Stimulated activated naive CD8-positive, alpha-beta T cell treated with anti-CD3 and anti-CD28 coated beads, Interleukin-15, amount 100 ng/mL, for 72 hours (primary cell): ENCODE measurements around the gene CDH24.

Source experiments
- ATAC-seq: fragments of 150-1000 bp; cut with Tn5 transposase; 2 replicates; pipeline ENCODE4 v1.10.0; 2021; ENCODE audit warnings: mild to moderate bottlenecking, moderate library complexity
- DNase-seq, 2 donors: peaks; one replicate each; pipeline ENCODE4 v3.0.0; 2021 to 2022
- H3K27ac Mint-ChIP-seq, 2 donors: one replicate each; pipeline ENCODE4 v1.8.0; 2022; ENCODE audit warnings: mild to moderate bottlenecking in 2 of 2, mixed read lengths in 2 of 2, moderate library complexity in 2 of 2
- H3K27me3 Mint-ChIP-seq: one replicate; pipeline ENCODE4 v1.8.0; 2022; ENCODE audit warnings: mixed read lengths
- H3K4me1 Mint-ChIP-seq: one replicate; pipeline ENCODE4 v1.8.0; 2022; ENCODE audit warnings: mild to moderate bottlenecking, mixed read lengths
- H3K4me3 Mint-ChIP-seq, 2 donors: one replicate each; pipeline ENCODE4 v1.8.0; 2022; ENCODE audit warnings: mild to moderate bottlenecking in 2 of 2, mixed read lengths in 2 of 2, moderate library complexity in 1 of 2
- H3K9me3 Mint-ChIP-seq, 2 donors: one replicate each; pipeline ENCODE4 v1.8.0; 2022; ENCODE audit warnings: mixed read lengths in 2 of 2

Gene CDH24

GRCh38 chr14:23045419-23046357 lies 11.6 kb downstream of the CDH24 start:
- ATAC-seq (no peak), DNase-seq (no peak)
- Mint-ChIP-seq H3K4me3 (no peak overlapping the region), H3K9me3 (no peaks in the 10 kb centered on the region), H3K27ac (no peak overlapping the region), H3K27me3 (no peaks in the 10 kb centered on the region), H3K4me1 (no peaks in the 10 kb centered on the region)

- H3K27ac Mint-ChIP-seq: no peak overlapping the region
- H3K9me3 Mint-ChIP-seq: no peaks in the 10 kb centered on the region
- no peaks in the 10 kb centered on the region for H3K27me3 Mint-ChIP-seq
- DNase-seq (no peak), ATAC-seq (no peak)
- H3K4me1 Mint-ChIP-seq: no peaks in the 10 kb centered on the region
- H3K4me3 Mint-ChIP-seq: no peak overlapping the region
These were observed 12.5 kb downstream of the CDH24 start for GRCh38 chr14:23044840-23045239.

GRCh38 chr14:23043754-23044153 lies 13.6 kb downstream of the CDH24 start:
- Mint-ChIP-seq H3K9me3 (no peaks in the 10 kb centered on the region), H3K27me3 (no peaks in the 10 kb centered on the region)

GRCh38 chr14:23043145-23043544 lies 14.2 kb downstream of the CDH24 start:
- H3K27me3 Mint-ChIP-seq: no peaks in the 10 kb centered on the region
- no peak overlapping the region for H3K4me3 Mint-ChIP-seq
- no peak overlapping the region for H3K27ac Mint-ChIP-seq
- H3K4me1 Mint-ChIP-seq: no peaks in the 10 kb centered on the region
- ATAC-seq: no peak
- DNase-seq: no peak
- H3K9me3 Mint-ChIP-seq: no peaks in the 10 kb centered on the region

More at GRCh38 chr14:23043754-23044153, 13.6 kb downstream of the CDH24 start:
- peak overlapping the region in 1 of 2 donors; percentile 51 for H3K27ac Mint-ChIP-seq
- no peak overlapping the region for H3K4me3 Mint-ChIP-seq
- no peak for ATAC-seq
- no peaks in the 10 kb centered on the region for H3K4me1 Mint-ChIP-seq
- no peak for DNase-seq

GRCh38 chr14:23042162-23042965 lies 15.0 kb downstream of the CDH24 start, which contains the start of gene PSMB11:
Gene PSMB11 (plus strand): TSS chr14:23042212. CDS start chr14:23042226, 14 bp downstream.
- Mint-ChIP-seq H3K4me3 (no peak within 1 kb of the TSS), H3K27ac (no peak within 1 kb of the TSS), H3K9me3 (no peaks in the 10 kb centered on the region), H3K4me1 (no peaks in the 10 kb centered on the region), H3K27me3 (no peaks in the 10 kb centered on the region)
- DNase-seq (no peak), ATAC-seq (no peak)

- H3K27ac Mint-ChIP-seq: no peak overlapping the region
- no peak overlapping the region for H3K4me3 Mint-ChIP-seq
- no peaks in the 10 kb centered on the region for H3K27me3 Mint-ChIP-seq
- H3K9me3 Mint-ChIP-seq: no peaks in the 10 kb centered on the region
- DNase-seq: no peak
- no peaks in the 10 kb centered on the region for H3K4me1 Mint-ChIP-seq
- ATAC-seq: no peak
These were observed 15.6 kb downstream of the CDH24 start for GRCh38 chr14:23041729-23042128.

- Mint-ChIP-seq H3K27ac (no peak overlapping the region), H3K4me1 (peaks cover 9% of the 10 kb centered on the region), H3K9me3 (no peaks in the 10 kb centered on the region), H3K27me3 (no peaks in the 10 kb centered on the region), H3K4me3 (no peak overlapping the region)
- DNase-seq: no peak
- ATAC-seq: no peak
These were observed 17.2 kb downstream of the CDH24 start for GRCh38 chr14:23040100-23040499.

GRCh38 chr14:23035303-23036144 lies 21.8 kb downstream of the CDH24 start:
- no peaks in the 10 kb centered on the region for H3K27me3 Mint-ChIP-seq
- peak overlapping the region; percentile 97 to 99 for H3K27ac Mint-ChIP-seq
- H3K4me1 Mint-ChIP-seq: peaks cover 36% of the 10 kb centered on the region
- no peaks in the 10 kb centered on the region for H3K9me3 Mint-ChIP-seq
- ATAC-seq (no peak), DNase-seq (no peak)
- H3K4me3 Mint-ChIP-seq: peak overlapping the region; percentile 86 to 98

- no peaks in the 10 kb centered on the region for H3K9me3 Mint-ChIP-seq
- peak; percentile 97 for ATAC-seq
These were observed 22.6 kb downstream of the CDH24 start, which contains the start of gene PSMB5 for GRCh38 chr14:23034498-23035302. Gene PSMB5 (minus strand): TSS chr14:23034900. CDS start chr14:23034881, 19 bp downstream.

GRCh38 chr14:23033801-23034497 lies 23.4 kb downstream of the CDH24 start:
- Mint-ChIP-seq H3K27ac (peak overlapping the region; percentile 97 to 99), H3K4me1 (peaks cover 43% of the 10 kb centered on the region), H3K4me3 (peak overlapping the region; percentile 86 to 98), H3K9me3 (no peaks in the 10 kb centered on the region), H3K27me3 (no peaks in the 10 kb centered on the region)
- ATAC-seq (no peak), DNase-seq (no peak)

More at GRCh38 chr14:23034498-23035302, 22.6 kb downstream of the CDH24 start, which contains the start of gene PSMB5:
- Mint-ChIP-seq H3K27ac (peak within 1 kb of the TSS; percentile 97 to 99), H3K4me1 (peaks cover 36% of the 10 kb centered on the region), H3K4me3 (peak within 1 kb of the TSS; percentile 86 to 98), H3K27me3 (no peaks in the 10 kb centered on the region)
- DNase-seq: peak; percentile 86 to 93

GRCh38 chr14:23033251-23033727 lies 24.0 kb downstream of the CDH24 start:
- ATAC-seq (no peak), DNase-seq (no peak)
- peak overlapping the region; percentile 86 to 98 for H3K4me3 Mint-ChIP-seq
- peak overlapping the region; percentile 59 to 97 for H3K27ac Mint-ChIP-seq
- H3K4me1 Mint-ChIP-seq: peaks cover 49% of the 10 kb centered on the region
- H3K9me3 Mint-ChIP-seq: no peaks in the 10 kb centered on the region
- no peaks in the 10 kb centered on the region for H3K27me3 Mint-ChIP-seq

- DNase-seq: no peak
- Mint-ChIP-seq H3K4me3 (no peak overlapping the region), H3K27ac (peak overlapping the region in 1 of 2 donors; percentile 63), H3K9me3 (no peaks in the 10 kb centered on the region), H3K4me1 (peaks cover 60% of the 10 kb centered on the region), H3K27me3 (no peaks in the 10 kb centered on the region)
- ATAC-seq: no peak
These were observed 26.4 kb downstream of the CDH24 start for GRCh38 chr14:23030936-23031335.

GRCh38 chr14:23028799-23029198 lies 28.5 kb downstream of the CDH24 start:
- H3K4me3 Mint-ChIP-seq: peak overlapping the region; percentile 22 to 53
- DNase-seq (no peak), ATAC-seq (peak; percentile 71)
- H3K27ac Mint-ChIP-seq: no peak overlapping the region
- no peaks in the 10 kb centered on the region for H3K9me3 Mint-ChIP-seq
- H3K27me3 Mint-ChIP-seq: no peaks in the 10 kb centered on the region
- peaks cover 71% of the 10 kb centered on the region for H3K4me1 Mint-ChIP-seq
